Activated CD4-positive, alpha-beta T cell treated with anti-CD3 and anti-CD28 coated beads, Interleukin-2, amount 50 U/mL, for 1 hour (primary cell): Measurements from ENCODE around the gene RASGRF2.
"Not testable (repeated sequence)": the region's sequence is repeated elsewhere in the genome, so short reads cannot be mapped to it uniquely, and the experiment has no call there.

ENCODE experiments used
- DNase-seq: peaks from one replicate; pipeline ENCODE4 v3.0.0-alpha.2; 2020

RASGRF2 gene

DNA sequence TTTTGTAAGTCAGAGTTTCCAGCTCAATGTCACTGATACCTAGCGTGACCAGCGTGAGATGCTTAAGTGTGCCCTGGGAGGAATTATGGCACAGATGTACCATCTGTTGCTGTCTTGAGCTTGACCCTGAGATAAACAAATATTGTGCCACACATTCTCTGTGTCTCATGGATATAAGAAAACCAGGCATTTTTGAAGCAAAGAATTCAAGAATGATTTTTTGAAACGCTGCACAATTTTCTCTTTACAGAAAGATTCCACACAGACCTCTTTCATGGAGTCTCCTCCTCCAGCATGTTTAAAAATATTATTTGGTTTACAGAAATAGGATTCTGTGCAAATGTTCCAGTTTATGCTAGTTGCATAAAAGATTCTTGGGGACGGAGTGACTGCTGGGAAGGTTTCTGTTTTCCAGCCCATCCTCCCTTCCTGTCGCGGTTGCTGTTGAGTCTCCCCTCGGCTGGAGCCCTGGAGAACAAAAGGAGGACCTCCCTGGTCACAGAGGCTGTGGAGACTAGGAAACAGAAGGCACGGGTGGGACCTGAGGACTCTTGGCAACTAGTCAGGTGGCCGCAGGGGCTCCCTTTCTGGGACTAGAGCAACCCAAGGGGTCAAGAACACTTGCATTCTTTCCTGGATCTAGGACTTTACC lies 120.8 kb downstream of the RASGRF2 start:
- DNase-seq: no peak

DNA sequence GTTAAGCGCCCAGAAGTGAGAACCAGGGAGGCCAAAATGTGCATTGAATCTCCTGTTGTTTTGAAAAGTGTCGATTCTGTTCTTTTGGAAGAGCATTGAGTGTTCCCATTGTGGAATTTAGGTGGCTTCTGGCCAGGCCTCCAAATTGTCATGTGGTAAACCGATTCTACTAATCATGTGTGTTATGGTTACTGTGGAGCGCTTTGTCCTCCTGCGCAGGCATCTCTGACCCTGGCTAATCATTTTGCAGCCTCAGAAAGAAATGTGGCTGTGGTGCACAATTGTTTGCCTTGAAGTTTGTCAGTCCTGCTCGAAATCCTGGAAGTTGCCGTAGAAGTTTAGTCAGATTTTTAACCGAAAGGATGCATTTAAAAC lies 121.3 kb downstream of the RASGRF2 start:
- DNase-seq: no peak

- DNase-seq: no peak
Measured at GRCh38 chr5:81086881-81087281, 126.7 kb downstream of the RASGRF2 start.

DNA sequence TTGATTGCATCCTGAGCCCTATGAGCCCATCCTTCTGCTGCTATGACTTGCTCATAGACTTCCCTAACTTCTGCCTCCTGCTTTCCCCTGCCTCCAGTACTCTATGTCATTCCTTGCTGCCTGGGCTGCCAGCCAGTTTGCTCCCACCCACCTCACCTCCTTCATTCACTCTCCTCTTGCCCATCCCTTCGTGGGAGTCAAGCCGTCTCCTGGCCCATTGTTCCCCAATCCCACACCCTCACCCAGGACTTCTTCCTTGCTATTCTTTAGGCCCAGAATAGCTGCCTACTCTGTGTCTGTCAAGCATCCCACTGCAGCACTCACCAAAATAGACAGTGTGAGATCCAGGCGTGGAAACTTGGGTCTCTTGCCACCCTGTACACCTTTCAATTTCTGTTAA lies 131.0 kb downstream of the RASGRF2 start:
- DNase-seq: no peak

DNA sequence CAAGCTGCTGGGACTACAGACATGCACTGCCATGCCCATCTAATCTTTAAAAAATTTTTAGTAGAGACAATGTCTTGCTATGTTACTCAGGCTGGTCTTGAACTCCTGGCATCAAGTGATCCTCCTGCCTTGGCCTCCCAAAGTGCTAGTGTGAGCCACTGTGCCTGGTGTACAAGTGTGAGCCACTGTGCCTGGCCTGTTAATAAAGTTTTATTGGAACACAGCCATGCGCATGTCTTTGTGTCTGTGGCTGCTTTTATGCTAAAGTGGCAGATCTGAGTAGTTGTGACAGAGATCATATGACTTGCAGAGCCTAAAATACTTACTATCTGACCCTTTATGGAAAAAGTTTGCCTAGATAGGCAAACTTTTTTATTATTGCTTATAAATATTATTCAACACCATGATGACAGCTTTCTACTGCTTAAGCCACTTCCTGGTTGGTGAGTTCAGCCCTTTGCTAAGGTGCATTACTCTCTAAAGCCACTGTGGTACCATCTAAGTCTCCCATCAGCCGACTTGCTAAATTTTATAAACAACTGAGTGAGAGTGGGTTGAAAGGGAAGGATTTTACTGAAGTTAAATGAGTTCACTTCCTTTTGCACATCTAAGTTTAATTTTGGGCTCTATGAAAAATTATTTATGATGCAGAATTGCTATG lies 133.5 kb downstream of the RASGRF2 start:
- DNase-seq: no peak

- DNase-seq: no peak
Measured at GRCh38 chr5:81095835-81096234, 135.7 kb downstream of the RASGRF2 start.

DNA sequence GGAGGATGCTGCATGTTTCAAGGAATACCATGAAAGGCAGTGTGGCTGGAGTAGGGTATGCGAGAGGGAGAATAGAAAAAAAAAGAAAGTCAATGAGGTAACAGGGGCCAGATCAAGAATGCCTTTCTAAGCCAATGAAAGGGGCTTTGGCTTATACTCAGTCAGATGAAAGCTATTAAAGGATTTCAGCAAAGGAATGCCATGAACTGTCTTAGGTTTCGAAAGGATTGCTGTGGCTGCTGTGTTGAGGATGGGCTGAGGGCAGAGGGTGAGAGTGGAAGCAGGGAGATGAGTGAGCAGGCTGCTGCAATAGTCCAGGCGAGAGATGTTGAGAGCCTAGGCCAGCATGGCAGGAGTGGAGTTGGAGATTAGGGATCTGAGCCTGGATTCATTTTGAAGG lies 137.6 kb downstream of the RASGRF2 start:
- no peak for DNase-seq

- no peak for DNase-seq
Measured at GRCh38 chr5:81105261-81105877, 145.2 kb downstream of the RASGRF2 start.

DNA sequence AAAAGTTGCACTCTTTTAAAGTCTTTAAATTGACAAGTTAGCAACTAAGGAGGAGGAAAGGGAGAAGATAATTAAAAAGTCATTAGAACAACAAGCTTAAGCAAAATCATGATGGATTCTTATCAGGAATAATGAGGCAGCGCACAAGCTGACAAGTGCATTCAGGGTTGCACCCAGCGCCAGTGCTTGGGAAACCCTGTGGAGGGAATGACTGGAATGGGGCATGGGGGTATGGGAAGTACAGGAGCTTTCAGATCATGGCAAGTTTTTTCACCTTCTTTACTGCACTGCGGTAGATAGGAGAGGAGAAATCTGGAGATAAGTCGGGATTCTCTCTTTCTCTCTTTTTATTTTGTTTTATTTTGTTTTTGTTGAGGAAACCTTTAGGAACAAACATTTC lies 155.1 kb downstream of the RASGRF2 start:
- no peak for DNase-seq

DNA sequence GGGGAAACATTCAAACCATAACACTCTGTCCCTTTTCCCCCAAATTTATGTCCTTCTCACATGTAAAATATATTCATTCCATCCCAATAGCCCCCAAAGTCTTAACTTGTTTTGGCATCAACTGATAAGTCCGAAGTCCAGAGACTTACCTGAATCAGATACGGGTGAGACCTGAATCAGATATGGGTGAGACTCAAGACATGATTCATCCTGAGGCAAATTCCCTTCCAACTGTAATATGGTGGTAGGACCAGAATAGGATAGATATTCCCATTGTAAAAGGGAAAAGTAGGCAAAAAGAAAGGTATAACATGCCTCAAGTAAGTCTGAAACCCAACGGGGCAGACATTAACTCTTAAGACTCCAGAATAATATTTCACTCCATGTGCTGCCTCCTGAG lies 157.4 kb downstream of the RASGRF2 start:
- no peak for DNase-seq

DNA sequence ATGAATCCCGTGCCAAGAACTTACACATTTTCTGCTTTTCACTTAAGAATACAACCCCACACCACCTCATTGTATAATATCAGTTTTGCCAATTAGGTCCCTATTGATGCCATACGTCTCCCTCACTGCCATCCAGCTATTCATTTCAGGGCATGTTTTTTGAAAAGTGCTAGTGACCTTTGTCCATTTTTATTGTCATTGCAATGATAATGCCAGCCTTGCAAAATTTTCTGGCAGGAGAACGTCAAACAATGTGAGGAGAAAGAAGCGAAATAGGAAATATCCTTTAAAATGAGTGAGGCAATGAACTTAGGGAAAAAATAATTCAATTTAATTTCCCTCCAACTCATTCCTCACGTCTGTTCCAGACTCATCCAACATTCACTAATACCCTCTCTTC lies 161.1 kb downstream of the RASGRF2 start:
- no peak for DNase-seq

DNA sequence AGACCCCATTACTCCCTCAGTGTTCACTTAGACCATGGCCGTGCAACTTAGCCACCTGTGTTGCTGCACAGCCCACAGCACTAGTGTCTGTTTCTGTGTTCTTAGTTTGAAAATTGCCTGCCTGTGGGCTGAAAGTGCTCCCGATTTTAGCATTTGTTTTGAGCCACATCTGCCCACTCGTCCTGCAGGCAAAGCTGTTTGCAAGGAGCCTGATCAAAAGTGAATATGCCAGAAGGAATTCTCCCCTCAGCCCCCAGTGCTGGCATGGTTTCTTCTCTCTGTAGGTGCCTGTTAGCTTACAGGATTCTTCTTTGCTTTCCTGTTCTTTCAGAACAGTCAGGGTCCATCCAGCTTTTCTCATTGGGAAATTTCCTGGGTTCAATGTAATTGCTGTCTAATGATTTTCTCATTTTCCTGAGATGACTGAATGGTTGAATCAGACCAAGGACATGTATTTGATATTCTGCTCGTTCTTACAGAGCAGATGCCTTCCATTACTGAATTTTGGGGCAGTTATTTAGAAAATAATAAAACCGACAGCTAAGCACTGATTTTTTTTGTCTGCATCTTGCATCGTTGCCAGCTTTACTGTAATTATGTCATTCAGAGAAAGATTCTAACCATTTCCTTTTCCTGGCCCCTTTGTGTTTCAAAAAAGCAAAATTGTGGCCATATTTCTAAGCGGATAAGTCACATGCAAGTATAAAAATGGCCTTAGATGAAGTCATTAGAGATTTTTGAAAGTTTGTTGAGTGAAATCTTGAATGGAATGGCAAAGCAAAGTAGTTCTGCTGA lies 161.9 kb downstream of the RASGRF2 start:
- no peak for DNase-seq

- DNase-seq: not testable (repeated sequence)
Measured at GRCh38 chr5:81124689-81125088, 164.5 kb downstream of the RASGRF2 start.

GRCh38 chr5:81125959-81126358 lies 165.8 kb downstream of the RASGRF2 start:
- no peak for DNase-seq

DNA sequence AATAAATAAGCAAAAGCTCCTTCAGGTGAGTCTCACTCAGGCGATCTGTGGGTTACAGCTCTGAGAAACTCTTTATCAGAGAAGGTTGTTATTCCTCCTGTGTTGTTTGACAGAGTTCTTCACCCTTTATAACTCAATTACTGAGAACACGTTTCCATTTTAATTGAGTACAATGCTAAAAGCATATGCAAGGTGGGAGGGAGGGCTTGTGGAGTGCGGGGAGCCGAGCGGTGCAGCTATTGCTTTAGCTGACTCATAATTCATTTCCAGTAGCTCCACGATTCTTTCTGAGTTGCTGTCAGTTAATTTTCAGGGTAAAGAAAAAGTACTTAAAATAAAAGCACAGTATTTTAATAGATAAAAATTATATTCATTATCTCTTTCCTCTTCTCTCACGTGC lies 168.3 kb downstream of the RASGRF2 start:
- no peak for DNase-seq

DNA sequence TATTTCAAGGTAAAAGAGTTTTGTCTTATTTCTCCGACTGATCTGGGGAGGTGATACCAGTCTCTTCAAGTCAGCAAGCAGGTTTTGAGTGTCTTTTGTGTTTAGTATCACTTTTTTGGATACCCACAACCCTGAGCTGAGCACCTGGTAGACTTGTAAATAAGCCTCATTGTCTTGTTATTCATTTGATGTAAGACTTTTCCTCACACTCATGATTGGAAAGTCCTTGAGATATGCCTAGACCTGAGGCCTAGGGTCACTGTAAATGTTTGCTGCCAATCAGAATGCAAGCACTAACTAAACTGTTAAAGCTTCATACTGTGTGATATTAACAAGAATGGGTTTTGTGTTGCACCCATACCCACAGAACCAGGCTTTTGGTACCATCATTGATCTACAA lies 172.2 kb downstream of the RASGRF2 start:
- no peak for DNase-seq

- DNase-seq: no peak
Measured at GRCh38 chr5:81134066-81134465, 173.9 kb downstream of the RASGRF2 start.

GRCh38 chr5:81134566-81134965 lies 174.4 kb downstream of the RASGRF2 start:
- no peak for DNase-seq

- no peak for DNase-seq
Measured at GRCh38 chr5:81136557-81136956, 176.4 kb downstream of the RASGRF2 start.

DNA sequence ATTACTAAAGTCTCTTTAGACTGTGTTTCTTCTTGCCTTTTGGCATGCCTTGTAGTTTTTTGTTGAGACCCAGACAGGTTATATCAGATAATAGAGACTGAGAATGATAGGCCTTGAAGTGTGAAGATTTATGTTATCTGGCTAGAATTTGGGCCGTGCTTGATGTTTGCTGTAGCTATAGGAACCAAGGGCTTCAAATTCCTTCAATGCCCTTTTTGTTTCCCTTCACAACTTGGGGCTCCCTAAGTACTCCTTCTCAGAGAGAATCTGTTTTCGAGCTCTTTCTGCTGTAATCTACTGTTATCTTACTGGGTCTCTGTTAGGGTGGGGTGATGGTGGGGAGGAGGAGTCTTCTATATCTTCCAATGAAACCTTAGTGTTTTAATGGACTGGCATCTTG lies 177.7 kb downstream of the RASGRF2 start:
- no peak for DNase-seq

DNA sequence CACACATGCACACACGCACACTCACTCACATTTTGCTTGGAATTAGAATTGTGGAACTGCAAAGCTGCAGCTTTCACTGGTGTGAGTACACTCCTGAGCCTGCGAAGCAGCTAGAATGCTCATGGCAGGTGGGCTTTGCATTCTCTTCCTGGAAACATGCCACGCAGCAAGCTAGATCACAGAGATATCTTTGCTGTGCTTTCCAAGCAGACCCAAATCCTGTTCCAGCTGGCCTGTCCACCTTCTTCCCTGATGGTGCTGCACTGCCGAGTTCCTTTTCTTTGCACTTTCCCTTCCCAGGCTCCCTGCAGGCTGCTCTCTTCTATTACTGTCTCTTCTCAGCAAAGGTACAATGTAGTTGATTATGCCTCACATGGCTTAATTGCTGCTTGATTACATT lies 180.3 kb downstream of the RASGRF2 start:
- DNase-seq: no peak

DNA sequence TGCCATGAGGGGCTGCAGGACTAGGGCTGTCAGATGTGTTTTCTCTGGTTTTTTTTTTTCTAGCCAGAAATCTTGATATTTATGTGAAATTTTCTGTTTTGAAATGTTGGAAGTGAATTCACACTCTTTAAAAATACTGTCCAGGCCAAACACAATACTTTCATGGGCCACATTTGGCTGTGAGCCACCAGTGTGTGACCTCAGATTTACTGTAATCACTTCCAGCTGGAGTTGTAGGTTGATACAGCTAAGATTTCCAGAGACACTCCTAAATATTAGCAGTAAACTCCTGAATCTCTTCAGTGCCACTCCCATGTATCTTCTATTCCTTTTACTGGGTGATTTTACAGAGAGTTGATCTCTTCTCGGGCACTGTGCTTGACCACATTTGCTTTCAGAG lies 180.8 kb downstream of the RASGRF2 start:
- no peak for DNase-seq

DNA sequence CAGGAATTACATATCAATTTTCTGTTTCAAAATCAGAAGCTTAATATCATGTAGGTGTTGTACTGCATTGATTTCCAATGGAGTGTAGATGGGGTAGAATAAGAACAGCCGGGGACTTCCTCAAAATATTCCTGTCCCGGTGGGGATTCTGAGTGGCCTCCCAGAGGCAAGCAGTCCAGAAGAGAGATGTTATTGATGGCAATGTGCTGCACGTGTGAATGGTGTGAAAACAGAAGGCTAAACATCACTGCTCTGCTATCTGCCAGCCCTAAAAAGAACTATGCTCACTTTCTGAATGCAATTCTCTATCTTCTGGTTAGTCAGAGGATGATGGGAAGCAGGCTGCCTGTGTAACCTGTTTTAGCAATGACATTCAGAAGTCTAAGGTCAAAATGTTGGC lies 181.9 kb downstream of the RASGRF2 start:
- no peak for DNase-seq
